Sigmoid colon (tissue), 4 donors: ENCODE results near the gene BAG2.

Source experiments
- EP300 ChIP-seq, 4 donors: sonication (generic); formaldehyde crosslinking; IDR thresholded peaks; one replicate each; pipeline ENCODE4 v1.6.1; 2017; ENCODE audit warnings: antibody characterized with exemption in 4 of 4
- POLR2A ChIP-seq, 2 donors: fragments of 450-650 bp; IDR thresholded peaks; one replicate each; pipeline ENCODE4 v1.6.1; 2016; ENCODE audit warnings: antibody characterized with exemption in 2 of 2, mild to moderate bottlenecking in 2 of 2, moderate library complexity in 2 of 2
- POLR2AphosphoS5 ChIP-seq, 4 donors: sonication (generic); formaldehyde crosslinking; IDR thresholded peaks; one replicate each; pipeline ENCODE4 v1.6.1; 2017; ENCODE audit warnings: antibody characterized with exemption in 4 of 4
- TF ChIP-seq, protein P1 (sequence below), 4 experiments: fragments of 450-650 bp in 3 of 4; fragments of 200-600 bp in 1 of 4; IDR thresholded peaks; one replicate each; pipeline ENCODE4 v1.5.1; 2016 to 2019; ENCODE audit warnings: antibody characterized with exemption in 4 of 4, mild to moderate bottlenecking in 3 of 4, moderate library complexity in 2 of 4

DNA sequence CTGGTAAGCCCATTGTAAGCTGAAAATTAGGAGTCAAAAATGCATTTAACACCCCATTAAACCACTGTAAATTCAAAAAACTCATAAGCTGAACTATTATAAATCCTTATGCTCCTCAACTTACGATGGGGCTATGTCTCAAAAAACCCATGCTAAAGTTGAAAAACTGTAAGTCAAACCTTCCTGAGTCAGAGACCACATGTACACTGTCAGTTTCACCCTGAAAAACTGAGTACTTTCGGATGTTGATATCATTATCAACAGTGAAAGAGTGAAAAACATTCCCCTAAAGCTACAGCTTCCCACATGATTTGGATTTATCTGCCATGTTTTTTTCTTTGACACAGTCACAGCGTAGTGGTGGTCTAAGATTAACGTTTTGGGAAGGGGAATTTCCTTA lies 35.7 kb downstream of the BAG2 start:
- TF ChIP-seq, protein P1, sequence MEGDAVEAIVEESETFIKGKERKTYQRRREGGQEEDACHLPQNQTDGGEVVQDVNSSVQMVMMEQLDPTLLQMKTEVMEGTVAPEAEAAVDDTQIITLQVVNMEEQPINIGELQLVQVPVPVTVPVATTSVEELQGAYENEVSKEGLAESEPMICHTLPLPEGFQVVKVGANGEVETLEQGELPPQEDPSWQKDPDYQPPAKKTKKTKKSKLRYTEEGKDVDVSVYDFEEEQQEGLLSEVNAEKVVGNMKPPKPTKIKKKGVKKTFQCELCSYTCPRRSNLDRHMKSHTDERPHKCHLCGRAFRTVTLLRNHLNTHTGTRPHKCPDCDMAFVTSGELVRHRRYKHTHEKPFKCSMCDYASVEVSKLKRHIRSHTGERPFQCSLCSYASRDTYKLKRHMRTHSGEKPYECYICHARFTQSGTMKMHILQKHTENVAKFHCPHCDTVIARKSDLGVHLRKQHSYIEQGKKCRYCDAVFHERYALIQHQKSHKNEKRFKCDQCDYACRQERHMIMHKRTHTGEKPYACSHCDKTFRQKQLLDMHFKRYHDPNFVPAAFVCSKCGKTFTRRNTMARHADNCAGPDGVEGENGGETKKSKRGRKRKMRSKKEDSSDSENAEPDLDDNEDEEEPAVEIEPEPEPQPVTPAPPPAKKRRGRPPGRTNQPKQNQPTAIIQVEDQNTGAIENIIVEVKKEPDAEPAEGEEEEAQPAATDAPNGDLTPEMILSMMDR (IDR thresholded peaks at IDR 0.05), result no peak
- TF ChIP-seq POLR2A (IDR thresholded peaks at IDR 0.05), result no peak
- TF ChIP-seq EP300 (IDR thresholded peaks at IDR 0.05), result no peak
- no peak for TF ChIP-seq POLR2AphosphoS5 (IDR thresholded peaks at IDR 0.05)
